HuH-7.5 (cell line): Measurements from ENCODE around the gene TMEM253.

Experiments used
- DNase-seq: peaks from one replicate; pipeline ENCODE4 v3.0.0; 2011; ENCODE audit warnings: low spot score

TMEM253 gene

DNA sequence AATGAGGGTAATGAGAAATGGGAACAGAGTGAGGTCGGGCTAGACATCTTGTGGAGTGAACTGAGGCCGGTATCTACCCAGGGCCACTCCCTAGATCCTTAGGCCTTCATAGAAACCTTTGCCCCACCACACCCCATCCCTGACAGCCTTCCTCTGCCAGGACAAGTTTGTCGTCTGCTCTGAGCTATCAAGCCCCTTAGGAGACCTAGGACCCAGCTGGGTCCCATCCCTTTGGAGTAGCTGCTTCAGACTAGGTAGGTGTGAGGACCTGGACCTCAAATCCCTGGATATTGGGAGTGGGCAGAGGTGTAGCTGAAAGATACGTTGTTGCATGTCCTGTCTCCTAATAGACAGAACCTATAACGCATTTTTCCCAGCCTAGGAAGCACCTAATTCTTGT, at the start of gene TMEM253:
Gene TMEM253, plus strand, starts transcription at position 136 of the 400 bp plus-strand sequence. CDS start 278 bp downstream, outside the sequence.
- no peak for DNase-seq

DNA sequence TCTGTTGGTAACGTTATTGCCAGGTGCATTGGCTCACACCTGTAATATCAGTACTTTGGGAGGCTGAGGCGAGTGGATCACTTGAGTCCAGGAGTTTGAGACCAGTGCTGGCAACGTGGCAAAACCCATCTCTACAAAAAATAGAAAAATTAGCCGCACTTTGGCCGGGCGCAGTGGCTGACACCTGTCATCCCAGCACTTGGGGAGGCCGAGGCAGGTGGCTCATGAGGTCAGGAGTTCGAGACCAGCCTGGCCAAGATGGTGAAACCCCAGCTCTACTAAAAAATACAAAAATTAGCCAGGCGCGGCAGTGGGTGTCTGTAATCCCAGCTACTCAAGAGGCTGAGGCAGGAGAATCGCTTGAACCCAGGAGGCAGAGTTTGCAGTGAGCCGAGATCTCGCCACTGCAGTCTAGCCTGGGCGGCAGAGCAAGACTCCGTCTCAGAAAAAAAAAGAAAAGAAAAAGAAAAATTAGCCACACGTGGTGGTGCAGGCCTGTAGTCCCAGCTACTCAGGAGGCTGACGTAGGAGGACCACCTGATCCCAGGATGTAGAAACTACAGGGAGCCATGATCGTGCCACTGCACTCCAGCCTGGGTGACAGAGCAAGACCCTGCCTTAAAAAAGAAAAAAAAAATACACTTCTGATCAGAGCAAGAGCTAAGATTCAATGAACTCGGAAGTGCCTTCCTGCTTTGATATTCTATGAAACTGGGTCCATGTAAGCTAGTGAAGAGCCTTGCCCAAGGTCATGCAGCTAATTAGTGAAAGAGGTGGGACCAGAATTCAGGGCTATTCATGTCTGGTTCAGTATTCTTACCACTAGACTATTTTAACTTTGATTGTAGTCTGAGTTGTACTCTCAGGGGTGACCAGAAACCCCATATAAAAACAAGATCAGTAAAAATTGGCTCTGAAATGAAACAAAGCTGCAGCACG, 47.4 kb upstream of the TMEM253 start:
- no peak for DNase-seq

DNA sequence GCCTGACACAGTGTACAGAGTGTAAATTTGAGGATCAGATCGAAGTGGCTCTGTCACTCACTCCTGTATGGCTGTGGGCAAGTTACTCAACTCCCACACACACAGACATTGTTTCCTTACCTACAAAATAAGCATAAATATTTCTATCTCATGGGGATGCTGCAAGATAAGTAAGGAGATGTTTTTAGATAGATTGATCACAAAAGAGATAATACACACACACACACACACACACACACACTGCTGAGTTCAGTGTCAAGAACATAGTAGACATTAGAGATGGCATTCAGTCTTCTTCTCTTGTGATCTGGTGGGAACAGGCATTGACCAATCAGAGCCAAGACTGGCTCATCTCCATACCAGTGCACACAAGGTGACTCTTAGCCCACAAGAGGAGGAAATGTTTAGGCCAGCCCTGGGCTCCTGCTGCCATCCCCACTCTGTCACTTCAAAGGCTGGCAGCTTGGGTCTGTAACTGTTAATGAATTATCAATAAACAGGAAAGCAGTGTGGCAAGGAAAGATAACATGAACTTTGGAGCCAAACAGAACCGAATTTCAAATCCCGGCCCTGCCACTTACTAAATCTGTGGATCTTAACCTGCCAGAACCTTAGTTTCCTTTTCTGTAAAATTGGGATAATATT, 46.6 kb upstream of the TMEM253 start:
- DNase-seq = no peak

DNA sequence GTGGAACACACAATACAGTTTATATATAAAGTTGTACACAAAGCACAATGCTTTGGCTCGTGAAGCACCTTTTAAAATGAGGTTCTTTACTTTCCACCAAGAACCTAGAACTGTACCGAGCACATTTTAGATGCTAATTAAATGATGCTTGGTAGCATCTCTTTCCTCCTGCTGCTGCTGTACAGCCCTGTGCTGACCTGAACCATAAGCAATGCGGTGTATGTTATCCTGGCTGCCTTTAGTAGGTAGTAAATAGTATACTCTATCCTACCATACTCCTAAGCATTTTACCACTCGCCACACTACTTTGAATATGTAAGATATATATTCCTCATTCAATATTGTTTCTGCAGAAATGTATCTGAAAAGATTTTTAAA, 46.1 kb upstream of the TMEM253 start:
- DNase-seq = no peak

DNA sequence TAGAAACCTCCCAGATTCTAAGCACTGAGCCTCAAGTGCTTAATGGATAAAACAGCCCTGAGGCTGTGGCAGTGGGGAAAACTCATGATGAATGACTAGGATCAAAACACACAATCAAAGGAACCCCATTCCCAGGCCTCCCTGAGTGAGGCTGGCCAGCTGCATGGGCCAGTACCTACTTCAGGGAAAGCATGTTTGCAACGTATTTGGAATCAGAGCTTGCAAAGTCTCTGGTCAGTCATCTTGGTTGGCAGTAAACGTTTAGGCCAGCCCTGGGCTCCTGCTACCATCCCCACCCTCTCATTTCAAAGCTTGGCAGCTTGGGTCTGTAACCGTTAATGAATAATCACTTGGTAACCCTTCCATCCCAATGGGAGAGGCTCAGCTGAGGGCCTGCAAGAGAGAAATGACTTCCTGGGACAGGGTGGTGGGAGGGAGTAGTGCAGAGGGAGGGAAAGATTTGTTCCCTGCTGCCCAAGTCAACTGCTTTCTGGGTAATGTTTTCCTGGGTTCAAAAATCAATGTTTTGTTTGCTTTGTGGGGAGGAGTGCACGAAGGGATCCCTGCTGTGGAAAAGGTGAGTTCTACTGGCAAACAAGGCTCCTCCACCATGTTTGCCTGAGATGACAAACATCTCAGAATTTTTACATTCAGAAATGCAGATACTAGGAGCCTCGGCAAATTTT, 45.3 kb upstream of the TMEM253 start:
- DNase-seq = no peak

DNA sequence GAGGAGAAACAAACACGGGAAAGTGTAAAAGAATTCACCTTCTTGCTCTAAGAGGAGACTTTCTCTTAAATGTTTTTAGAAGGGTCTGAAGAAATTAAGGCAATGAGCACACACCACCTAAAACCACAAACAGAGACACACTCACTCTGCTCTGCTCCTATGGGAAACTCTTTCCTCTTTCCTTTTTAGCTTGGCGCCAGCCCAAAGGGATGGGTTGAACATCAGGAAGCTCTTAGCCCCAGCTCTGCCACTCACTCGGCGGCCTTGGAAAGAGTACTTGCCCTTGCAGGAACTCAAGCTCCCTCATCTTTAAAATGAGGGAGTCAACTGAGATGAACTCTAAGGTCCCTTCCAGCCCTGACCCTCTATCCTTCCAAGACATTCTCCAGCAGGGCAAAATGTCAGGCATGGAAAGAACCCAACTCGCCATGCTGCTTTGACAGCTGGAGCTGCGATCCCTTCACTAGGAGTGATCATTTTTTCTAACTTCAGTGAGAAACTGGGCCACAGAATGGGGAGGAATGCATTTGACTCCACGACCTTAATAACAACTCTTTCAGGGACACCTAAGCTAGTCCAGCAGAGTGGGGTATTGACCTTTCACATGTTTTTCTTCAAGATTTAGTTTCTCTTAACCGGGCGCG, 44.2 kb upstream of the TMEM253 start:
- no peak for DNase-seq

DNA sequence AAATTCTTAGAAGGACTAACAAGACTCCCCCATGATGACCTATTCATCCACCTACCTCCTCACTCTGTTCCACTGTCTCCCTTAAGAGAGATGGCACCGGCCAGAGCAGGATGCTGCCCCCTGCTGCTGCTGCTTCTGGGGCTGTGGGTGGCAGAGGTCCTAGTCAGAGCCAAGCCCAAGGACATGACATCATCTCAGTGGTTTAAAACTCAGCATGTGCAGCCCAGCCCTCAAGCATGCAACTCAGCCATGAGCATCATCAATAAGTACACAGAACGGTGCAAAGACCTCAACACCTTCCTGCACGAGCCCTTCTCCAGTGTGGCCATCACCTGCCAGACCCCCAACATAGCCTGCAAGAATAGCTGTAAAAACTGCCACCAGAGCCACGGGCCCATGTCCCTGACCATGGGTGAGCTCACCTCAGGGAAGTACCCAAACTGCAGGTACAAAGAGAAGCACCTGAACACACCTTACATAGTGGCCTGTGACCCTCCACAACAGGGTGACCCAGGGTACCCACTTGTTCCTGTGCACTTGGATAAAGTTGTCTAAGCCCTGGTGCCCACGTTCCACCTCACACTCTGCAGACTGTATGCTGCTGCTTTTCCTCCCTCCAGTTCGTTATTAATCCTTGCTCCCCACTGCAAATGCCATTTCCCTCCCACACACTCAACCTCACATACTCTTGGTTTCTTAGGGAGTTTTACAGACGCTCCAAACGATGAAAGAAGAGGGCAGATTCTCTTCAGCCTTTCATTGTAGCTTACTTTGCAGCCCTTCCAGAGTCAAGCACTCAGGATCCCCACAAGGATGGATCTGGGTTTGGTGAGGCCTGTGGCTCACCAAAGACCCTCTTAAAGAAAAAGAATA, 42.8 kb upstream of the TMEM253 start, which contains the start of gene RNASE8:
Gene RNASE8, plus strand, starts transcription at position 20 of the 873 bp plus-strand sequence. Its CDS starts 71 bp downstream, at position 91.
- no peak for DNase-seq

DNA sequence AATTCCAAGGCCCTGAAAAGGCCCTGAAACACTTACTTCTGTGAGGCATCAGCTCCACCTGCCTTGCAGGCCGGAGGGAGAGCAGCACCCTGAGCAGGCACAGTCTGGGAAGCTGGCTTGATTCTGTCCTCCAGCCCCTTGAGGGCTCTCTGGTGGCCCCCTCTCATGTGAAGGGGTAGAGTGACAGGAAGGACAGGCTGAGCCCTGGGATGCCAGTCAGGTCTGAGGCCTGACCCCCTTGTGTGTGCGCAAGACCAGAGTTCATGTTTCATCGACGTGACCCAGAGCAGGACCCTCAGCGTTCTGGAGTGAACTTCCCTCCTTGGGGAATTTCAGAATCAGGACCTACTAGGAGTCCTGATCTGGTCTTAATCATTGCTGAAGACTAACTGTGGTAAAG, 42.0 kb upstream of the TMEM253 start:
- DNase-seq = no peak

DNA sequence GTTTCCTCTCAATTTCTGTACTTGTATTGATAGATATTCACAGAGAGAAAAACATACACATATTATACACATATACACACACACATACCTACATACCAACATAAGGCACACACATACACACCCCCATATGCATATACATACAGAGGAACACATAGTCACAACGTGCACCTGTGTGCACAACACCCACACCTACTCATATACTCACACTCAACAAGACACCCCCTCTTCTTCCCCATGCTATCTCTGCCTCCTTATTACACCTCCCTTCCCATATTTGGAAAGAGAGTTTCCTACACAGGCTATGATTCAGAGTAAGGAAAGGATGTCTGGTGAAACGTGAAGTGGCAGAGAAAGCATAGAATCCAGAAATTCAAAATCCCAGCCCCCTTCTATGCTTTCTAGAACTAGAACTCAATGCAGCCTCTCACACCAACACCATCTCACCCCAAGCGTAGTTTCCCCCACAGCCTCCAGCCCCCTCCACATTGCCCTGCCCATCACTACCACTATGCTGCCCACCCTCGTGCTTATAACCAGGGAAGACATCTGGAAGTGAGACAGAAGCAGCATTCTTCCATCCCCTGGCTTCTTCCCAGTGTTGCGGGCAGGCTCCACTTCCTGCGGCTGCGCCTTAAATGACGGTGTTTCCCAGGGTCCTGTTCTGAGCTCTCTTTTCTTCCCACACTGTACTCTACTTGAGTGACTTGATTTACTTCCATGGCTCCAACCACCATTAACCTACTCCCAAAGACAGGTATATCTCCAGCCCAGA, 40.8 kb upstream of the TMEM253 start:
- DNase-seq = no peak

DNA sequence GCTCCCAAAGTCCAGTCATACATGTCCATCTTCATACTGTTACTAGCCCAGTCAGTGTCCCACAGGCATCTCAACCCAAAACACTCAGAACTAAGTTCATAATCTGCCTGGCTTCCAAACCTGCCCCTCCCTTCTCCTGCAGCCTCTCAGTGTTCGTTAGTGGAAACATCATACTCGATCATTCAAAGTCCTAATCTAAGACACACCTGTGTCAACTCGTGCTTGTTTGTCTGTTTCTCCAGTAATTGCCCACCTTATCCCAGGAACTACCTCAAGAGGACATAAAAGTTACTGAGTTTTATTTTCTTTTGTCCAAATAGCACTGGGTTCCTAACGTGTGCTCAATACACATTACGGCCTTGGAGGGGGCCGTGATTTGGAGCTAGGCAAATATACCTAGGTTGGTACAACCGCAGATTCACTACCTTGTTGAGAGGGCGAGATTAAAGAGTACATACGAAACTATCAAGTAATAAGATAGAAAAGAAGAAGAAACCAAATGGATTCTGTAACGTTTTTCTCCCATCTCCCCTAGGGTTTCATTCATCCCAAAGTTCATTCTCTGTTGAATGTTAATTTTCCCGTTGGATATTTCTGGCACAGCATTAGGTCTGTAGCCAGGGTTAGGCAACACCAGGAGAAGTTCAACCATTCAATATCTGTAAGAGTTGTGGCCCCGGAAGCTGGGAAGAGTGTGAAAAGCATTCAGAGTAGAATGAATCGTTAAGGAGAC, 40.1 kb upstream of the TMEM253 start:
- no peak for DNase-seq

DNA sequence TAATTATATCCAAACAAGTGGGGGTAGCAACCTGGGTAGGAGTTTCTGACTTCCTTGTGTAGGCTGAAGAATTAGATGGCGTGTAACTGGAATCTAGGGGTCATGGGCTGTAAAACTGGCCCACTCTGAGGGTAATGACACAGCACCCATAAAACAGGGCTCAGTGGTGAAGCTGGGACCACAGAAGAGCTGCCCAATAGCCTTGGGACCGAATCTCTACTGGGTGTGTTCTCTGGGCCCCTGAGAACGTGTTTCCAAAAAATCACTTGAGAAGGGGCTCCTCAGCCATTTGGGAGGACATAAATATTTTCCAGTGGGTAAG, 39.6 kb upstream of the TMEM253 start:
- no peak for DNase-seq

DNA sequence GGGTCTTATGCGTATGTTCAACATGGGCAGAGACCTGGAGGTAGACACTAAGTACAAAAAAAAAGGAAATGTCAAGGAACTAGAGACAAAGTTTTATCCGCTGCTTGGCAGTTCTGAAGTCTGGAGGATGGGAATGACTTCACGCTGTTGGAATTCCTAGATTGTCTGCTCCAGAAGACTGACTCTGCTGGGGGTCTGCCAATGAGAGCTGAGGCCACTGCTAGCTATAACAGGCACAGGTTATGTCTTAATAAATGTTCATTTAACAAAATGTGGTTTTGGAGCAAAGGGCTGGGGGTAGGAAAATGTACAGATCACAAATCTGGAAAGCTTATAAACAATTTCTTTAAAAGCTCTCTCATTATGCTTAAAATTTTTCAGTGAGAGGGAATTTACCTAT, 37.4 kb upstream of the TMEM253 start:
- no peak for DNase-seq

DNA sequence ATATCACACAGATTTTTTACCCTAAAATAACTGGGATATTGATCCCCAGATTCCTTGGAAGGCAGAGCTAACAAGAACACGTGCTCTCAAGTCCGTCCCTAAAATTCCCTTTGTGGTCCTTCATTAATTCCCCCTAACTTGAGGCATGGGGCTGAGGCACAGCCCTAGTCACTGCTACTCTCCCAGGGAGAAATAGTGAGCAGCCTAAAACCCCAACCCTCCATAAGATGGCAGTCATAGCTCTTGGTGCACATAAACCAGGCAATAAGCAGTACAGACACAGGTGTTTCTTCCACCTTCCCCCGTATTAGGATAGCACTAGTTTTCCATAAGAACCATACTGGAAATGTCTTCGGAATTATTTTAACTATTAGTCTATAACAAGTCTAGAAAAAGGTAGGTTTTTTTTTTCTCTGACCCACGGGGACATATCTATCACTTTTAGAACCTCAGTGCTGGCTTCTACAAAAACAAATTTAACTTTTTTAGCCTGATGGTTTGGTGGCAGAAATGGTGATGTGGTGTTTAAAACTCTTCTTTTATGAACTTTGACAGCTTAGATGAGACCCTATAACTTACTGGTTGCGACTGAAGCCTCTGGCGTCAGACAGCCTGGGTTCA, 33.9 kb upstream of the TMEM253 start:
- DNase-seq = no peak

DNA sequence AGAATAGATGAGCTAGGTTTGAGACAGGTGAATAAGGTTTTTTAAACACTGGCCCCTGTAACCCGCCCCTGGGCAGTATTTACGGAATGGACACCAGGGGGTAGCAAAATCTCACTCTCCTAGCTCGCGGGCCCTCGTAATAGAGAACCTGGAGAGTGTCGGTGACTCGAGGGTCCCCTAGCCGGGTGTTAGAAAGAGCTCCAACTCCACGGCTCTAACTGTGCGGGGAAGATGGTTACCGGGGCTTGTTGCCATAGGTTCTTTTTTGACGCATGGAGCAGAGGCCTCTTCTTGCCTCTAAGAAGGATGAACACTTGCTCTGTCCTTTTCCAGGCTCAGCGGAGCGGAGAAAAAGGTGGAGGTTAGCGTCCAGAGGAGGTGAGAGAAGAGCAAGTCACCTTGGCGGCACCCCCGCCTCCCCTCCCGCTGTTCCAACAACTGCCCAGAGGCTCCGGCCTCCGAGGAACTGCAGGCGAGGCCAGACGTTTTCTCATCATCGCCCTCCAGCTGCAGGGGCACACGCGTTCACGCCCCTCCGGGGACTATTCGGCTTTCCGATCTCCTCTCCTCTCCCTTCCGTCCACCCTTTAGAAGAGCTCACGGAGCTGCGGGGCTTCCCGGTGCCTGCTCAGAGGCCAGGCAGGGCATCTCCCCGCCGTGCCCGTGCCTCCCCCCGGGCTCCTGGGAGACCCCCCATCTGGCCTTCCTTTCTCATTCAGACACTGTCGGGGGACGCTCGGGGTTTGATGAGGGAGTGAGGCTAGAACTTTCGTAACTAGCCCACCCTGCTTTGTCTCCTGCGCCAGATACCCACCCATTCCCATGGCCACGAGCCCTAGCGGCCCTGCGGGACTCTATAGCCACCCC, 32.1 kb upstream of the TMEM253 start:
- peak; percentile 82 for DNase-seq

DNA sequence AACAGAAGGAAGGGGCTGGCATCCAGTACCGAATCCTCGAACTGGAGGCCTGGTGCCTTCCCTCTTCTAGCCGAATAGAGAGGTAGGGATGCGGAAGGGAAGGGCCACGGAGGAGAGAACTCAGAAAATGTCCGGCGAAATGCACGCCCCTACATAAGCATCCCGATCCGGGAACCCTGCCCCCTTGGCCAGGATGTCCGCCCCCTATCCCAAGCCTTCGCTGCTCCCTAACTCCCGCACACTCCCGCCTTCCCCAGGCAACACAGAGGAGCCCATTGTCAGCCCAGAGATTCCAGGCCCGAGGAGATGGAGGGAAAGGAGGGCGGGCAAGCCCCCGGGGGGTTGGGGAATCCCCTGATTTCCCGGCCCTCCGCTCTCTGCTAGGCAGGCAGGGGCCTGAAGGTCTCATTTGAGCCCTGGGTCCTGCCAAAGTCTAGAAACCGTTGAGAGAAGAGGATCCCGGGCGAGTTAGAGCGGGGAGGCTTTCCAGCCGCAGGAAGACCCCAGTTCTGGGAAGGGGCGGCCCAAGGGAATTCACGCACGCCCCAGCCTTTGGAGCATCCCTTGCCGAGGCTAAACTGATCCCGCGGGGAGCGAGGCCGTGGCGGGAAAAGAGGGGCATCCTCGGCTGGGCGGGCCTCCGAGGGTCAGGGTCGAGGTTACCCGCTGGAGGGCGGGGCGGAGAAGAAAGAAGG, 31.3 kb upstream of the TMEM253 start:
- DNase-seq = peak; percentile 60

DNA sequence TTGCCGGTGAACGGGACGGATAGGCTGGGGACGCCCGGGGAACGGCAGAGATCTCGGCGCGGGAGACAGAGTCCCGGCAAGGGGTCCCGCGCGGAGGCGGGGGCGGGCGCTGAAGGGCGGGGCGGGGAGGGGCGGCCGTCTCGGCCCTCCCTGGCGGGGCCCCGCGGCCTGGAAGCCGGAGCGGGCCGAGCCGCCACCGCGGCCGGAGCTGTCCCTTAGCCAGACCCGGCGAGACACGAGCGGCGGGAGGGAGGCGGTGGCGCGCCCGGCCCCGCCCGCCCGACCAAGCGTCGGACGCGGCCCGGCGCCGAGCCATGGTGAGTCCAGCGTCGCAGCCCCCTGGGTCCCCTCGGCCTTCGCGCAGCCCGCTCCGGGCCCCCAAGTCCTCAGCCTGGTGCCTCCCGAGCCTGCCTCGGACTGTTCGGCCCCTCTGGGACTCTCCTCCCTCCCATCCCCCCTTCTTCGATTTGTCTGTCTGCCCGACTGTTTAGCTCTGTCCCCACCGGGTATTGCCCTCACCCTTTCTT, 30.7 kb upstream of the TMEM253 start, which contains the start of gene ARHGEF40:
Gene ARHGEF40, plus strand, starts transcription at position 222 of the 527 bp plus-strand sequence. Its CDS starts 93 bp downstream, at position 315.
- DNase-seq = peak; percentile 63

DNA sequence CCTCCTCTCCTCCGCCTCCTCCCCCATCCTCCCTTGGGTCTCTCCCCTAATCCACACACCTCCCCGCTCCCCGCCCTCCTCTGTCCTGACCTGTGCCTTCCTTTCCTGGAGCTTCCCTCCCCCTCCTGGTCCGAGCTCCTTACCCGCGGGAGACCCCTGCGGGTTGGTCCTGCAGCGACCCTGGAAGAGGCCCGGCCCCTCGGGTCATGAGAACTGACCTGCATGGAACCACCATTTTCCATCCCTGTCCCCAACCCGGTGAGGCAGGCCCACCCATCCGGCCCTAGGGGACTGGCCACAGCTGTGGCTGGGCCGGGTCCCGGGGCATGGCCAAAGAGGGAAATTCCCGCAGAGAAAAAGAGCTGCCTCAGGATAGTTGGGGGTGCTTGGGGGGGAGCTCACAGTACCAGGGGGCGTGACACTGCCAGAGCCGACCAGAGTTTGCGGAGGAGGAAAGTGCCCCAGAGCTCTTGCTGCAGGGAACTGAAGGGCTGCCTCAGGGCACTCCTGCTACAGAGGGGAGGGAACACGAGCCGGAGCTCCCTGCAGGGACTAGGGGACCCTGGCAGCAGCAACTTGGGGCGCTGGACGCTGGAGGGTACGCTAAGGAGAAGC, 30.1 kb upstream of the TMEM253 start:
- peak; percentile 59 for DNase-seq
